Activated naive CD8-positive, alpha-beta T cell treated with anti-CD3 and anti-CD28 coated beads, Interleukin-2, amount 50 U/mL, for 24 hours (primary cell): ENCODE measurements around the gene DRD4.
"Not testable (repeated sequence)": the region's sequence is repeated elsewhere in the genome, so short reads cannot be mapped to it uniquely, and the experiment has no call there.

ENCODE experiments used
- ATAC-seq: fragments of 150-1000 bp; cut with Tn5 transposase; one replicate; pipeline ENCODE4 v1.10.0; 2021
- DNase-seq: peaks from one replicate; pipeline ENCODE4 v3.0.0; 2021
- H3K27ac Mint-ChIP-seq: one replicate; pipeline ENCODE4 v1.8.0; 2021; ENCODE audit warnings: mild to moderate bottlenecking, mixed read lengths
- H3K27me3 Mint-ChIP-seq: one replicate; pipeline ENCODE4 v1.8.0; 2021; ENCODE audit warnings: mixed read lengths
- H3K36me3 Mint-ChIP-seq: one replicate; pipeline ENCODE4 v1.8.0; 2021; ENCODE audit warnings: low read depth, mixed read lengths
- H3K4me1 Mint-ChIP-seq: one replicate; pipeline ENCODE4 v1.8.0; 2021; ENCODE audit warnings: mixed read lengths
- H3K4me3 Mint-ChIP-seq: one replicate; pipeline ENCODE4 v1.8.0; 2021; ENCODE audit warnings: mild to moderate bottlenecking, moderate library complexity, mixed read lengths
- H3K9me3 Mint-ChIP-seq: one replicate; pipeline ENCODE4 v1.8.0; 2021; ENCODE audit warnings: mixed read lengths

The DRD4 gene

GRCh38 chr11:639332-639955, 2.4 kb downstream of the DRD4 start:
- H3K27ac Mint-ChIP-seq = no peak overlapping the region
- peaks cover 17% of the 10 kb centered on the region for H3K4me1 Mint-ChIP-seq
- H3K36me3 Mint-ChIP-seq = peaks cover 4% of the 10 kb centered on the region
- H3K9me3 Mint-ChIP-seq = no peaks in the 10 kb centered on the region
- H3K4me3 Mint-ChIP-seq = no peak overlapping the region
- no peak for ATAC-seq
- H3K27me3 Mint-ChIP-seq = peaks cover 26% of the 10 kb centered on the region
- no peak for DNase-seq

DNA sequence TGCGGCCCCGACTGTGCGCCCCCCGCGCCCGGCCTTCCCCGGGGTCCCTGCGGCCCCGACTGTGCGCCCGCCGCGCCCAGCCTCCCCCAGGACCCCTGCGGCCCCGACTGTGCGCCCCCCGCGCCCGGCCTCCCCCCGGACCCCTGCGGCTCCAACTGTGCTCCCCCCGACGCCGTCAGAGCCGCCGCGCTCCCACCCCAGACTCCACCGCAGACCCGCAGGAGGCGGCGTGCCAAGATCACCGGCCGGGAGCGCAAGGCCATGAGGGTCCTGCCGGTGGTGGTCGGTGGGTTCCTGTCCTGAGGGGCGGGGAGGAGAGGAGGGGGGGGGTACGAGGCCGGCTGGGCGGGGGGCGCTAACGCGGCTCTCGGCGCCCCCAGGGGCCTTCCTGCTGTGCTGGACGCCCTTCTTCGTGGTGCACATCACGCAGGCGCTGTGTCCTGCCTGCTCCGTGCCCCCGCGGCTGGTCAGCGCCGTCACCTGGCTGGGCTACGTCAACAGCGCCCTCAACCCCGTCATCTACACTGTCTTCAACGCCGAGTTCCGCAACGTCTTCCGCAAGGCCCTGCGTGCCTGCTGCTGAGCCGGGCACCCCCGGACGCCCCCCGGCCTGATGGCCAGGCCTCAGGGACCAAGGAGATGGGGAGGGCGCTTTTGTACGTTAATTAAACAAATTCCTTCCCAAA, 3.1 kb downstream of the DRD4 start:
- Mint-ChIP-seq H3K4me3 (no peak overlapping the region), H3K4me1 (peaks cover 17% of the 10 kb centered on the region), H3K36me3 (peaks cover 4% of the 10 kb centered on the region), H3K9me3 (no peaks in the 10 kb centered on the region), H3K27ac (no peak overlapping the region), H3K27me3 (peaks cover 26% of the 10 kb centered on the region)
- DNase-seq = no peak
- no peak for ATAC-seq

DNA sequence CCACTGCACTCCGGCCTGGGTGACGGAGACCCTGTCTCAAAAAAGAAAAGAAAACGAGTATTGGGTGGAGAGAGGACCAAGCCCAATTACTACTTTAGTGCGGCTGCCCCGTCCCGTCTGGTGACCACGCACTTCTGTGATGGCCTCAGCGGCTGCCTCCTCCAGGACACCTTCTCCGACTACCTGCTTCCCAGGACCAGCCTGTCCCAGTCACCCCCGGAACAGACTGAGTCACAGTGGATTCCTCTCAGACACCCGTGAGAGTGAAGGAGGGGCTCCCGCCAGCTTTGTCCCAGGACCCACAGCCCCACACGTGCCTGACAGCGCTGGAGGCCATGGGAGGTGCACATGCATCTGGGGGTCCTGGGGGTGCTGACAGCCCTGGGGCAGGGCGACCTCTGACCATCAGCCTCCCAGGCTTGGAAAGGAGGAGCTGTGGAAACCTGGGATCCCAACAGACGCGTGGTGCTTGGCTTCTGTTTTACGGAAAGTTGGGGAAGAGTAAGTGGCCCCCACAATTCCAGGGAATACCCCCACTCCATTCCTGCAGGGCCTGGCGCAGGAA, 4.8 kb downstream of the DRD4 start:
- DNase-seq (no peak), ATAC-seq (no peak)
- Mint-ChIP-seq H3K27me3 (peaks cover 17% of the 10 kb centered on the region), H3K4me3 (no peak overlapping the region), H3K9me3 (no peaks in the 10 kb centered on the region), H3K36me3 (peaks cover 5% of the 10 kb centered on the region), H3K4me1 (peaks cover 16% of the 10 kb centered on the region), H3K27ac (no peak overlapping the region)

DNA sequence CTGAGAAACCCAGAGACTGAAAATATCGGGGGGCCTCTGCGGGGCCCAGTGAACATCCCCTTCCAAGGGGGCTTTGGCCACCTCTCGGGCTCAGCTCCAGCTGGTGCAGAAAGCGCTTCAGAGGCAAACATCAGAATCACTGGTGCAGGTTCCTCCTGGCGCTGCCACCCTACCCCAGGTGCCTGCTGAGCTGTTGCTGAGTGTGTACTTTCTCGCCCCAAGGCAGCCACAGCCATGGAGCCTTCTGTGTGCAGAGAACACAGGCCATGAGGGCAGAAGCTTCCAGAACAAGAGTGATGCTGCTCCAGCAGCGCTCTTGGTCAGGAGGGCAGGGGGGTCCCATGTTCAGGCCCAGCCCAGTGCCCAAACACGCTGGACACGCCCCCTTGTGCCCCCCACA, 6.3 kb downstream of the DRD4 start:
- Mint-ChIP-seq H3K4me3 (no peak overlapping the region), H3K27ac (no peak overlapping the region), H3K9me3 (no peaks in the 10 kb centered on the region), H3K36me3 (peaks cover 9% of the 10 kb centered on the region), H3K27me3 (peaks cover 10% of the 10 kb centered on the region), H3K4me1 (peaks cover 13% of the 10 kb centered on the region)
- ATAC-seq (no peak), DNase-seq (no peak)

DNA sequence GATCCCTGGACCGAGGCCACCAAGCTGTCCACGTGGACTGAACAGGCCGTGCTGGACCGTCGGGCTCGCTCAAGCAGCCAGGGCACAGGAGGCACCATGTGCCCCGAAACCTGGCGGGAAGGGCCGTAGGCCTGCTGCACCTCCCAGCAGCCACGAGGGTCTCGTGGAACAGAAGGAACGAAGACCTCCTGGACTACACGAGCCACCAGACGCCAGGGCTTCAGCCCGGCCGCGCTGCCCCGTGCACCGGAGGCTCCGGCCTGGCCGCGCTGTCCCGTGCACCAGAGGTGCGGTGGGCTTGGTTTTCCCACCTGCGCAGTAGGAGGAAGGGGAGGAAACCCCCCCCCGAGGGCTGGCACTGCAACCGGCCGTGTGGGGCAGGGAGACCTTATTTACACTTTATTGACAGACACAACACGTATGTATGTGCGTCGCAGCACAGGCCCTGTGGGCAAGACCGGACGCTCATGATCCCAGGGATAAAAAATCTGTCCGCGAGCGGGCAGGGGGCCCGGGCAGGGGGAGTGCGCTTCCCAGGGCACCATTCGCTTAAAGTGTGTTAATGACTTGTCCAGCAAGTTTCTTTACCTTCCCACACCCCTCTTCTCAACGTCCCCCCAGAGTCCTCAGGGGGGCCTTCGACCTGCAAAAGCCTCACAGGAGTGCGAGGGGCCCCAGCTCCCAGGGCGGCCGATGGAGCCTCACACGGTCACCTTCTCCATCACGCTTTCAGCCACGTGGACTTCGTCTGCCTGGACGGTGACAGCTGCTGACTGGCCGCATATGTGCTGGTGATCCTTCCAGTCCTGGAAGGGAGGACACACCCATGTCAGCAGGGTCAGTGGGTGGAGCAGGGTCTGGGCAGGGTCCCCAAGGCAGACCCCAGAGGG, 7.0 kb downstream of the DRD4 start:
- Mint-ChIP-seq H3K27me3 (peaks cover 3% of the 10 kb centered on the region), H3K4me1 (peaks cover 6% of the 10 kb centered on the region), H3K27ac (no peak overlapping the region), H3K9me3 (no peaks in the 10 kb centered on the region), H3K36me3 (peaks cover 8% of the 10 kb centered on the region), H3K4me3 (no peak overlapping the region)
- ATAC-seq (no peak), DNase-seq (no peak)

DNA sequence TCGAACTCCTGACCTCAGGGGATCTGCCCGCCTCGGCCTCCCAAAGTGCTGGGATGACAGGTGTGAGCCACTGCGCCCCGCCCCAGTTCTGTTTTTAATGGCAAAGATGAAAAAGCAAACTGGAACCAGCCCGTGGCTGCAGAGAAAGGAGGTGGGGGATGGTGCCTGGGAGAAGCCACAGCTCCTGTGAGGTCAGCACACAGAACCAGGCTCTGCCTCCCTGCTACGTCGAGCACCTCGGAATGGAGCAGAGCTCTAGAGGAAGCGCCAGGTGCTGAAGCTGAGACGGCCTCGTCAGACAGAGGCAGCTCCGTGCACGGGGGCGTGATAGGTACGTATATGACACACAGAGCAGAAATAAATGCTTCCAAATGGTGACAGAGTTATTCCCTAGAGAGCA, 8.5 kb downstream of the DRD4 start:
- Mint-ChIP-seq H3K27ac (no peak overlapping the region), H3K9me3 (no peaks in the 10 kb centered on the region), H3K4me3 (no peak overlapping the region), H3K27me3 (no peaks in the 10 kb centered on the region), H3K4me1 (peaks cover 4% of the 10 kb centered on the region), H3K36me3 (peaks cover 10% of the 10 kb centered on the region)
- ATAC-seq (no peak), DNase-seq (no peak)

DNA sequence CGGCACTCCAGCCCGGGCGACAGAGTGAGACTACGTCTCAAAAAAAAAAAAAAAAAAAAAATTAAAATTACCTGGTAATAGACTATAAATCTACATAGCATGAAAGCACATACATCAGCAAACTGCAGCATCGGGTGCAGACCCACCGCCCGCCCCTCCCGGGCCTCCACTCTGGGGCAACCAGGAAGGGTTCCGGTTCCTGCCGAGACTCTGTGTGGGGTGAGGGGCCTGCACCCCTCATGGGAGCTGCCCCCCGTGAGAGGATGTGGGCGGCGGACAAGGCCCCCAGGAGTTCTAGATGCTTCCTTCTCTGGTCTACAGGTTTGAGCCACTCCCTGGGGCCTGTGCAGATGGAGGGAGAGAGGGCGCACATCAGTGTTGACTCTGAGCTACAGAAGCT, 9.1 kb downstream of the DRD4 start:
- Mint-ChIP-seq H3K4me1 (peaks cover 4% of the 10 kb centered on the region), H3K4me3 (no peak overlapping the region), H3K27ac (no peak overlapping the region), H3K36me3 (peaks cover 10% of the 10 kb centered on the region), H3K9me3 (no peaks in the 10 kb centered on the region), H3K27me3 (no peaks in the 10 kb centered on the region)
- no peak for DNase-seq
- ATAC-seq = no peak

DNA sequence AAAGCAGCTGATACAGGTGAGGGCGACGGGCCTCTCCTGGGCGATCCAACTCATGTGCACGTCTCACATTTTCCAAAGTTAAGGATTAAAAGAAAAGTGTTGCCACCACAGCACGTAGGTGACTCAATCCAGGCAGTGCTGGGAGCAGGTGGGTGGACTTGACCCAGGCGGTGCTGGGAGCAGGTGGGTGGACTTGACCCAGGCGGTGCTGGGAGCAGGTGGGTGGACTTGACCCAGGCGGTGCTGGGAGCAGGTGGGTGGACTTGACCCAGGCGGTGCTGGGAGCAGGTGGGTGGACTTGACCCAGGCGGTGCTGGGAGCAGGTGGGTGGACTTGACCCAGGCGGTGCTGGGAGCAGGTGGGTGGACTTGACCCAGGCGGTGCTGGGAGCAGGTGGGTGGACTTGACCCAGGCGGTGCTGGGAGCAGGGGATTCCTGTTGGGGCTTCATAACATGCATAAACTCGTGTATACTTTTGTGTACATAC, 10.6 kb downstream of the DRD4 start:
- not testable (repeated sequence) for ATAC-seq, H3K27me3 Mint-ChIP-seq, H3K4me3 Mint-ChIP-seq, H3K4me1 Mint-ChIP-seq, H3K27ac Mint-ChIP-seq, H3K9me3 Mint-ChIP-seq, DNase-seq
- peaks cover 14% of the 10 kb centered on the region for H3K36me3 Mint-ChIP-seq

DNA sequence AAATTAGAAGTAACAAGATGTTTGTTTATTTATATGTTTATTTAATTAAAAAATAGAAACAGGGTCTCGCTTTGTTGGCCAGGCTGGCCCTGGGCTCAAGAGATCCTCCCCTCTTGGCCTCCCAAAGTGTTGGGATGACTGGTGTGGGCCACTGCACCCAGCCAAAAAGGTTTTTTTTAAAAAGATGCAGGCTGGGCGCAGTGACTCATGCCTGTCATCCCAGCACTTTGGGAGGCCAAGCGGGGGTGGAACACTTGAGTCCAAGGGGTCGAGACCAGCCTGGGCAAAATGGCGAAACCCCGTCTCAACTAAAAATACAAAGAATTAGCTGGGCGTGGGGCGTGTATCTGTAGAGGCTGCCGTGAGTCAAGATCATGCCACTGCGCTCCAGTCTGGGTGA, 13.4 kb downstream of the DRD4 start:
- no peak overlapping the region for H3K27ac Mint-ChIP-seq
- no peak overlapping the region for H3K4me3 Mint-ChIP-seq
- DNase-seq = no peak
- H3K4me1 Mint-ChIP-seq = peaks cover 4% of the 10 kb centered on the region
- no peaks in the 10 kb centered on the region for H3K9me3 Mint-ChIP-seq
- H3K27me3 Mint-ChIP-seq = no peaks in the 10 kb centered on the region
- H3K36me3 Mint-ChIP-seq = peaks cover 14% of the 10 kb centered on the region
- no peak for ATAC-seq

- not testable (repeated sequence) for DNase-seq, H3K27ac Mint-ChIP-seq, H3K4me3 Mint-ChIP-seq, H3K4me1 Mint-ChIP-seq, H3K27me3 Mint-ChIP-seq, H3K9me3 Mint-ChIP-seq, ATAC-seq, H3K36me3 Mint-ChIP-seq
Observed at GRCh38 chr11:653136-653535, 16.1 kb downstream of the DRD4 start.

DNA sequence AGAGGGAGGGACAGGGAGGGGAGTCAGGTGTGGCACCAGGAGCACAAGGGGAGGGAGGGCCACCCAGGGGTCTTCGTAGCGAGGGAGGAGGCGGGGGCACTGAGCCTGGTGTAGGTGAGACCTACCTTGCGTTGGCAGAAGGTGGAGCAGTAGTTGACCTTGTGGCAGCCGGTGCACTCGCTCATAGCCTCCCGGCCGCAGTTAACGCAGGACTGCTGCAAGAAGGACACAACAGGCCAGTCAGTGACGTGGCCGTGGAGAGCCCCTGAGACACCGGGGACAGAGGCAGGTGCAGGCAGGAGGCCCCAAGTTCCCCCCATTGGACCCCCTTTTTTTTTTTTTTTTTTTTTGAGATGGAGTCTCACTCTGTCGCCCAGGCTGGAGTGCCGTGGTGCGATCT, 16.8 kb downstream of the DRD4 start:
- Mint-ChIP-seq H3K4me1 (no peaks in the 10 kb centered on the region), H3K4me3 (no peak overlapping the region), H3K9me3 (no peaks in the 10 kb centered on the region), H3K27ac (no peak overlapping the region), H3K27me3 (no peaks in the 10 kb centered on the region), H3K36me3 (peaks cover 10% of the 10 kb centered on the region)
- DNase-seq = no peak
- no peak for ATAC-seq

DNA sequence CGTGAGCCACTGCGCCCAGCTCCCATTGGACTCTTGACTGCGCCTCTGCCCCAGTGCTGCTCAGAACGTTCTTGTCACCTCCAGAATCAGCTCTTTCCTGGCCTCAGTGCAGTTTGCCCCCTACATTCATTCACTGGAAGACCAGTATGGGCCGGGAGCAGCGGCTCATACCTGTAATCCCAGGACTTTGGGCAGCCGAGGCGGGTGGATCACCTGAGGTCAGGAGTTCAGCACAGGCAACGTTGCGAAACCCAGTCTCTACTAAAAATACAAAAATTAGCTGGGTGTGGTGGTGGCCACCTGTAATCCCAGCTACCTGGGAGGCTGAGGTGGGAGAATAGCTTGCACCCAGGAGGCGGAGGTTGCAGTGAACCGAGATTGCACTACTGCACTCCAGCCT, 17.4 kb downstream of the DRD4 start:
- not testable (repeated sequence) for H3K27me3 Mint-ChIP-seq, H3K4me1 Mint-ChIP-seq, H3K4me3 Mint-ChIP-seq, H3K27ac Mint-ChIP-seq, H3K9me3 Mint-ChIP-seq, ATAC-seq, DNase-seq, H3K36me3 Mint-ChIP-seq

GRCh38 chr11:655036-655726, 18.1 kb downstream of the DRD4 start:
- ATAC-seq = no peak
- Mint-ChIP-seq H3K4me3 (no peak overlapping the region), H3K4me1 (no peaks in the 10 kb centered on the region), H3K27ac (no peak overlapping the region), H3K9me3 (no peaks in the 10 kb centered on the region), H3K27me3 (no peaks in the 10 kb centered on the region), H3K36me3 (peaks cover 10% of the 10 kb centered on the region)
- no peak for DNase-seq

GRCh38 chr11:656426-656825, 19.4 kb downstream of the DRD4 start:
- Mint-ChIP-seq H3K27ac (no peak overlapping the region), H3K4me3 (no peak overlapping the region), H3K27me3 (no peaks in the 10 kb centered on the region), H3K4me1 (no peaks in the 10 kb centered on the region), H3K36me3 (peaks cover 9% of the 10 kb centered on the region), H3K9me3 (no peaks in the 10 kb centered on the region)
- DNase-seq (no peak), ATAC-seq (no peak)
